Glutamatergic neuron (in vitro differentiated cells): Measurements from ENCODE around the gene ADAMTS9. TPM values are rescaled to one million over a fixed set of nuclear protein-coding genes. Genes with fewer than 3 reads are reported as not detected.

Experiments
- DNase-seq: peaks from one replicate; pipeline ENCODE4 v3.0.0; 2022
- H3K27ac Mint-ChIP-seq: one replicate; pipeline ENCODE4 v1.8.0; 2020; ENCODE audit warnings: mild to moderate bottlenecking, mixed read lengths, inconsistent platforms; ENCODE audit not compliant: unreplicated experiment
- H3K27me3 Mint-ChIP-seq: one replicate; pipeline ENCODE4 v1.8.0; 2020; ENCODE audit warnings: mild to moderate bottlenecking, moderate library complexity, mixed read lengths, inconsistent platforms; ENCODE audit not compliant: unreplicated experiment
- H3K36me3 Mint-ChIP-seq: one replicate; pipeline ENCODE4 v1.8.0; 2020; ENCODE audit warnings: mild to moderate bottlenecking, mixed read lengths, inconsistent platforms; ENCODE audit not compliant: unreplicated experiment
- H3K4me1 Mint-ChIP-seq: one replicate; pipeline ENCODE4 v1.8.0; 2020; ENCODE audit warnings: mild to moderate bottlenecking, low read depth, mixed read lengths, inconsistent platforms; ENCODE audit not compliant: unreplicated experiment
- H3K4me3 Mint-ChIP-seq: one replicate; pipeline ENCODE4 v1.8.0; 2020; ENCODE audit warnings: mild to moderate bottlenecking, mixed read lengths, inconsistent platforms; ENCODE audit not compliant: unreplicated experiment
- H3K9me3 Mint-ChIP-seq: one replicate; pipeline ENCODE4 v1.8.0; 2020; ENCODE audit warnings: mild to moderate bottlenecking, moderate library complexity, mixed read lengths, inconsistent platforms; ENCODE audit not compliant: unreplicated experiment
- CTCF ChIP-seq: fragments of 200-600 bp; sonication (generic); IDR thresholded peaks from one replicate; pipeline ENCODE4 v1.5.0; 2021; ENCODE audit not compliant: partially characterized antibody, unreplicated experiment
- total RNA-seq: library from RNA; stranded (reverse); fragmentation: NEBNext Ultra II Directional; extraction: Animal tissue kit (Norgen Biotek cat#: 25700); gene quantifications from one replicate; pipeline ENCODE4 v1.2.1, GENCODE V29; 2021; ENCODE audit not compliant: unreplicated experiment

Gene ADAMTS9
- total RNA-seq, 1 donor from 2014 or later: 2.3 TPM

DNA sequence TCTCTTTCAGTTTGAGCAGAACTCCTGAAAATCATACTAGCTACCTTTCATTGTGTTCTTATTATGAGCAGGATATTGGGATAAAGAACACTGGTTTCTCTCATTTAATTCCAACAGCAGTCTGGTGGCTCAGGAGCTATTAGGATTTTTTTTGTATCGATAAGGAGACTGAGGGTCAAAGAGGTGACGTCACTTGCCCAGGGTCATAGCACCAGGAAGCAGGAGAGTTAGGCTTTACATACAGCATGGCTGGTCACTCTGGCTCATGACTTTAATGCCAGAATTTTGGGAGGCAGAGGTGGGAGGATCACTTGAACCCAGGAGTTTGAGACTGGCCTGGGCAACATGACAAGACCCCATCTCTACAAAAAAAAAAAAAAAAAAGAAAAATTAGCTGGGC, 113.6 kb downstream of the ADAMTS9 start:
- peaks cover 3% of the 10 kb centered on the region for H3K27me3 Mint-ChIP-seq
- peaks cover 1% of the 10 kb centered on the region for H3K9me3 Mint-ChIP-seq
- TF ChIP-seq CTCF: no peak
- H3K27ac Mint-ChIP-seq: no peak overlapping the region
- no peak for DNase-seq
- peaks cover 2% of the 10 kb centered on the region for H3K4me1 Mint-ChIP-seq
- H3K36me3 Mint-ChIP-seq: no peaks in the 10 kb centered on the region
- no peak overlapping the region for H3K4me3 Mint-ChIP-seq

GRCh38 chr3:64571982-64572381, 115.8 kb downstream of the ADAMTS9 start:
- no peaks in the 10 kb centered on the region for H3K36me3 Mint-ChIP-seq
- no peak for DNase-seq
- no peaks in the 10 kb centered on the region for H3K4me1 Mint-ChIP-seq
- peaks cover 3% of the 10 kb centered on the region for H3K27me3 Mint-ChIP-seq
- TF ChIP-seq CTCF: no peak
- no peak overlapping the region for H3K4me3 Mint-ChIP-seq
- H3K27ac Mint-ChIP-seq: no peak overlapping the region
- H3K9me3 Mint-ChIP-seq: no peaks in the 10 kb centered on the region

DNA sequence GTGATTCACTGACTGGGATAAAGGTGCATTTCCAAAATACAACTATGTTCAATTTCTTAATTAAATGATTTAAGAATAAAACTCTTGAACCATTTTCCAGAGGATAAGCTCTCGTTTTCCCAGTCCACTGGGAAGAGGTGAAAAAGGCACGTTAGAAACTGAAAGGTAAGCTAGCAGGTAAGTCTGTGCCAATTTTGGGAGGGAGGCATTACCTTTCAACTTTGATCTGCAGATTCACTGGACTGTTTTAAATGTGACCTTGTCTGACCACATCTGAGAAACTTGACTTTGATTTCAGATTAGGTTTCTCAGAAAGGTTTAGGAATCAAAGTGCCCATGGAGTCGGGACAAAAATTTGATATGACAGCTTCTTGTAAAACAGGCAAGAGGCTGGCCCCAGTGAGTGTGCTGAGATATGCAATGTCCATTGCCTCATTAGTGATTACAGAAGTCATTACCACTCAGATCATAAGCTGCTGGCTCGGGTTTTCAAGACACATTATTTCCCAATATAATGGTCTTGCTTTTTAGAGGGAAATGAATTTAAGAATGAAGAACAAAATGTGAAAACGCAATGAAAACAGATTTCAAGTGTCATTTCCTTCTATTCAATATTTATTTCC, 118.8 kb downstream of the ADAMTS9 start:
- no peaks in the 10 kb centered on the region for H3K36me3 Mint-ChIP-seq
- no peaks in the 10 kb centered on the region for H3K9me3 Mint-ChIP-seq
- no peak for TF ChIP-seq CTCF
- H3K27me3 Mint-ChIP-seq: peaks cover 3% of the 10 kb centered on the region
- no peak overlapping the region for H3K4me3 Mint-ChIP-seq
- H3K27ac Mint-ChIP-seq: no peak overlapping the region
- DNase-seq: no peak
- H3K4me1 Mint-ChIP-seq: no peaks in the 10 kb centered on the region

DNA sequence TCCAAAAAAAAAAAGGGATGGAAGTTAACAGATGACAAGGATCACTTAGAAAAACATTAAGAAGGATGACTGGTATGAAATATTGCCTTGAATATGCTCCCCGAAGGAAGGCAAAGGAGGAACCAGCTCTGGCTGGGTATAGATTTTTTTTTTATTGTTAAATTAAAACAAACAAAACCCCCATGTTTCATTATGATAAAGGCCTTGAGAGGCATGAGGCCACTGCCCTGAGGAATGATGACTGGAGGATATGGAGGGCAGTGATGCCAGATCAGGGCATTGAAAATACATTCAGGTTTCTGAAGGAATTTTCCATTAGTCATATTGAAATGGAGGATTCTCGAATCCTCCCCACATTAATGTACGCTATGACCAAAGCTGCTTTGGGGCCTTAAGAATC, 120.9 kb downstream of the ADAMTS9 start:
- Mint-ChIP-seq H3K27me3 (peaks cover 3% of the 10 kb centered on the region), H3K4me3 (no peak overlapping the region), H3K27ac (no peak overlapping the region), H3K4me1 (no peaks in the 10 kb centered on the region), H3K36me3 (no peaks in the 10 kb centered on the region), H3K9me3 (no peaks in the 10 kb centered on the region)
- DNase-seq: no peak
- TF ChIP-seq CTCF: no peak

GRCh38 chr3:64563751-64564150, 124.0 kb downstream of the ADAMTS9 start:
- Mint-ChIP-seq H3K9me3 (no peaks in the 10 kb centered on the region), H3K4me3 (no peak overlapping the region), H3K27me3 (no peaks in the 10 kb centered on the region), H3K27ac (no peak overlapping the region), H3K36me3 (no peaks in the 10 kb centered on the region), H3K4me1 (no peaks in the 10 kb centered on the region)
- DNase-seq: no peak
- TF ChIP-seq CTCF: no peak
